ENCODE results near the gene PTGES3.
A peak's percentile ranks its signal among the peaks of the same experiment; 100 is the strongest.
"Not testable (repeated sequence)": the region's sequence is repeated elsewhere in the genome, so short reads cannot be mapped to it uniquely, and the experiment has no call there.

Gene PTGES3

GRCh38 chr12:56648023-56648422 is 40.1 kb downstream of the PTGES3 start:
- not testable (repeated sequence) for DNase-seq

DNA sequence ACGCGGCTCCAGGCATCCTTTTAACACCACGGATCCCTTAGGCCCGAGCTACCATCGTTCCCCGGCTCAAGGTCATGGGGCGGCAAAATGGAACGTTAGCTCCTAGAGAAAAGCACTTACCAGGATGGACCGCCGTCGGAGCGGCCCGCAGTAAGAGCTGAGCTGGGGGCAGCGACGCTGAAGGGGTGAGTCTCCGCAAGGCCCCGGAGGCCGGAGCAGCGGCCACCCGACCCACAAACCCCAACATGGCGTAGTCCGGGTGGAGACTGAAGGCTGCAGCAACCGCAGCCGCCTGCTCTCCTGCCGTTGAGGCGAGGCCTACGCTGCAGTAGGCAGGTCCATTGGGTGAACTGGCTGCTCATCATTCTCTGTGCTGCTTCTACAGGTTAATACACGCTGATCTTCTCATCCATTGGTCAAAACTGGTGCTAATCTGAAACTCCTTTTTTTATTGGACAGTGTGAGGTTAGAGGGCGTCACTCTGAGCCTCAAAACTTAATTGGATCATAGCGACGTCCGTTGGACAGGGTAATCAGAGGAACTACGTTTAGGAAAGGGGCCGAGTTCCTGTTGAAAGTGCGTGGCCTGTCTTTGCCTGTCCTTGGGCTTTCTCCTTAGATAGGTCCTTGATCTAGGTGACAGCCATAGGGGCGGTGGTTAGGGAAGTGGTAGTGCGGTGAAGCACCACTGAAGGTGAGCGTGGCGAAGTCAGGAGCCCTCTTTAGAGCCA is 42.2 kb downstream of the PTGES3 start, which contains the start of gene ATP5F1B:
Gene ATP5F1B, minus strand, starts transcription at position 268 of the 730 bp plus-strand sequence. Its CDS starts 21 bp downstream, at position 247.
- peak; percentile 99 for DNase-seq

- no peak for DNase-seq
These were observed 42.8 kb downstream of the PTGES3 start for GRCh38 chr12:56645201-56645716.

DNA sequence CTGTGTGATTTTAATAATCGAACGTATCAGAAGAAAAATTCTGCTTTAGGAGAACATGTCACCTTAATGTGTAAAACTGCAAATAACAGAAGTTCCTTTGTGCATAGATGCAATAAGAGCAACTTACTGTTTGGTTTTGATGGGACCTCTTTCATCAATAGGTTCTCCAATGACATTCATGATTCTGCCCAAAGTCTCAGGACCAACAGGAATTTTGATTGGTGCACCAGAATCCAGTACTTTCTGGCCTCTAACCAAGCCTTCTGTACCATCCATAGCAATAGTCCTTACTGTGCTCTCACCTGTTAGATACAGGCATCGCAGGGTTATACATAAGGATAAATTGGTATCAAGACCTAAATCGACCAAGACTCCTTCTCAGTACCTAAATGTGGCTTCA is 43.4 kb downstream of the PTGES3 start:
- DNase-seq: no peak

DNA sequence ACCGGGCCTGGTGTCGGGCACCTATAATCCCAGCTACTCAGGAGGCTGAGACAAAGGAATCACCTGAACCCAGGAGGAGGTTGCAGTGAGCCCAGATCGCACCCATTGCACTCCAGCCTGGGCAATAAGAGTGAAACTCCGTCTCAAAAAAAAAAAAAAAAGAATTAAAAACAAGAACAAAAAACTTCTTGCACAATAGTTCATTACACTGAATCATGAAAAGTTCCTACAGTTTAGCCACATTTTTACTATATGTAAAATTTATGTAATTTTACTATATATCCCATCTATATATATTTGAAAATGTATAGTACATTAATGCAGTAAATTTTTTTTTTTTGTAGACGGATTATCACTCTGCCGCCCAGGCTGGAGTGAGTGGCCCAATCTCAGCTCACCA is 46.9 kb downstream of the PTGES3 start:
- no peak for DNase-seq

GRCh38 chr12:56637621-56638020 is 50.5 kb downstream of the PTGES3 start:
- no peak for DNase-seq

GRCh38 chr12:56636675-56637540 is 51.2 kb downstream of the PTGES3 start:
- DNase-seq: peak; percentile 99

DNA sequence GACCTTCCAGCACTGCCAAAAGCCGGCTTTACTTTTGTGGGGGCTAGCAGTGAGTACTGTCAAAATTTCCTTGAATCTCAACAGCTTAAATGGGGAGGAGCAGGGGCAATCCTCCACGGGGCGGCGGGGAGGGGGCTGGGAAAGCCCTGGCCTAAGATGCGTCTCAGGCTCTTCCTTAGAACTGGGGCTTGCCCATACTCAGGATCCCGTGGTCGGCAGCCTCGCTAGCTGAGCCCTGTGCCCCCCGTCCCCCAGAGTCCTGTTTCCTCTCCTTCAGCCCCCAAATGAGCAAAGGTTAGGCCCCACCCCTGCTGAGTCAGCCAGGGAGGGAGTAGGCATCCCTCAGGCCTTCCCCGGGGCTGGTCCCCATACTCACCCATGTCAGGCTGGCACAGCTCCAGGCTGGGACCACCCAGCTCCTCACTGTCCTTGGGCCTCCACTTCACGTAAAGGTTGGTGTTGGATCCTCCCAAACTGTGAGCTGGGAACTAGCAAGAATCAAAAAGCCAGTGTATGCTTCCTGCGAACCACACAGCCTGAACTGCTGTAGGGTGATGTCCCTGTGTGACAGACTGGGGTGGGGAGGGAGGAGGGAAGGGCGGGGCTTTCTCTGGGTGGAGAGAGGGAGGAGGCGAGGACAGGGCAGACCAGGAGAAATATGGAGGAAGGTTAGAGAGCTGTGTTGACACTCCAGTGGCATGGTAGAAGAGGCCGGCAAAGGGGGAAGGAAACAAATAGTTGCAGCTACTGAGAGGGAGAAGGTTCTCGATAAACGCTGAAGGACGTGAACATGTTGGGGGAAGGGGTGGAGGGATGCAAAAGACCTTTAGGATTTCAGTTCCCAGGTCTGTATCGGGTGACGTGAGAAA is 52.0 kb downstream of the PTGES3 start:
- DNase-seq: peak; percentile 78

DNA sequence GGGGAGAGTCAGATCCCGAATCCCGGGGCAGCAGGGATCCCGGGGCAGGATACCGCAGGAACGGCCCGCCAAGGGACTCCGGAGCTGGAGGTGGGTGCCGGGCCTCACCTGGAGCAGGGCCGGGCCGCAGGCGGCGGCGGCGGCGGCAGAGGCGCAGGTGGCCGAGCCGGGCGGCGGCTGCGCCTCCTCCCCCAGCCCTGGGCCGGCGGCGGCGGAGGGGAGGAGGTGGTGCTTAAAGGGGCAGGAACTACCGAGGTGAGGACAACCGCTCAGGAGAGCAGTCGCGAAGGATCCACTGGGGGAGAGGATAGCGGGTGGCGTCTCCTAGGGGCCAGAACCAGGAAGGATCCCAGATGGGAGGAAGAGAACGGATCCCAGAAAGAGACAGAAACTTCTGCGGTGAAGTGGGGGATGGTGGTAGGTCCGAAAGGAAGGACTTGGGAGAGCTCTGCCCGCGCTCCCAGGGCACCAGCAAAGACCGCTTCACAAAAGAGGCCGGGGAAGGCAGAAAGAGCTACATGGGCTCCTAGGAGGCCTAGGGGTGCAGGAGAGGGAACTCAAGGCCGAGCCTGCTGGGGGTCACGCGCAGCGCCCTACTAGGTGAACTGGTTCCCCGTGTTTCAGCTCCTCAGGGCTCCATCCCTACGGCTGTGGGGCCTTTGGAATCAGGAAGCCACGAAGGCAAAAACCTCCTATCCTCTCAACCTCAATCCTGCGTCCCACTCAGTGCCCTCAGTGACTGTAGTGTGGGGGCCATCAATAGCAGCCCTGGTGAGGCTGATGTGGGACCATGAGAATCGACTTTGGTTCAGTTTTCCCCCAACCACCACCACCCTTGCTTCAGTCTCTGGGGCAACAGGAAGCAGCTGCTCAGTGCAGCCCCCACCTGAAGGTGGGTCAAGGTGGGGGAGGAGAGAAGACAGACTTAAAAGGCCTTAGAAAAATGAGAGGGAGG is 53.0 kb downstream of the PTGES3 start:
- peak; percentile 51 for DNase-seq

- DNase-seq: no peak
These were observed 53.7 kb downstream of the PTGES3 start for GRCh38 chr12:56634242-56634836.

DNA sequence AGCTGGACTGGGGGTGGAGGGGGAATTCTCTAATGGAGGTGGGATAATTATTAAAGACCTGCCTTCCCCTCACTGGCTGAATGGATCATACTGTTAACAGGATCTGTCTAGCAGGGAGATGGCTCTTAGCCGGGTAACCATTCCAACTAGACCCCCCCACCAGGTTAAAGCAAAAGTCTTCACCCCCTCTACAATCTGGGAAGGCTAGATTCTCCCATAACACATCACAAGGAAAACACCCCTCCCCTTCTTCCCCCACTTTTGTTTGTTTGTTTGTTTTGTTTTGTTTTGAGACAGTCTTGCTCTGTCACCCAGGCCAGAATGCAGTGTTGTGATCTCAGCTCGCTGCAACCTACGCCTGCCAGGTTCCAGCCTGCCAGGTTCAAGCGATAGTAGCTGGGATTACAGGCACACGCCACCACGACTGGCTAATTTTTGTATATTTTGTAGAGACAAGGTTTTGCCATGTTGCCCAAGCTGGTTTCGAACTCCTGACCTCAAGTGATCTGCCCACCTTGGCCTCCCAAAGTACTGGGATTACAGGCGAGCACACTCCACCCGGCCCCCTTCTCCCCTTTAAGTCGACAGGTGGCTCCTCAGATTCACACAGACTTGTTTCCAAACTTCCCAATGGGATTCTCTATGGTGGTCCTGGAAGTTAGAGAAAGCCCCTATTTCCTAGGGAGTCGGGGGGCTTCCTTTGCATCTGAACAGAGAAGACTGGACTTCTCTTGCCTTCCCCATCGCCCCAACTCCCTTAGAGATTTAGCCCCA is 54.4 kb downstream of the PTGES3 start:
- no peak for DNase-seq

DNA sequence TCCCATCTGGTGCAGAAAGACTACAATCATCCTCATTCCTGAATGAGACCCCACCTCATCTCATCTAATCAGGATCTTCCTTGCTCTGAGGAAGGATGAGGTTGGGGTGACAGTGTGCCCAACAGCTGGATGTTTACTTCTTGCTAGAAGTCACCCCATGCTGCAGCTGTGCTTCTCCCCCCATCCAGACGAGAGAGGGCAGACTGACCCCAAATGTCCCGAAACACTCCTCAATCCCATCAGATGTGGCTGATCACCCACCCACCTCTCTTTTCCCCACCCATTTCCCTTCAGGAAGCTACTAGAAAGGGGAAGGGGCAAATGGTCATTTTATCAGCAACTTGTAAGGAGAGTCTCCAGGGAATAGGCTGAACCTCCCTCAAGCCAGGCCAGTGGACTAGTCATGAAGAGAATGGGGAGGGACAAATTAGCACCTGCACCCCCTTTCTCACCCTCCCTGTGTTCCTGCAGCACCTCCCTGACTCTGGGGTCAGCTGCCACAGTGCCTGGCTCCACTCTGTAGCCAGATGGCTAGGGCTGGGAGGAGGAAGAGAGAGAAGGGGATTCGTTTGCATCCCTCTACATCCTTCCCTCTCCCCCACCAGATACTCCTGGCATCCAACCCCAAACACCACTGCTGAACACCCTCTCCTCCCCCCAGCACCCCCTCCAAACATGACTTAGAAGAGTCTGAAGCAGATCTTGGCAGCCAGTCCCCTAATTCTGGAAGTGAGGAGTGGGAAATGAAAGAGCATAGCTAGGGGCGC is 55.2 kb downstream of the PTGES3 start:
- no peak for DNase-seq

DNA sequence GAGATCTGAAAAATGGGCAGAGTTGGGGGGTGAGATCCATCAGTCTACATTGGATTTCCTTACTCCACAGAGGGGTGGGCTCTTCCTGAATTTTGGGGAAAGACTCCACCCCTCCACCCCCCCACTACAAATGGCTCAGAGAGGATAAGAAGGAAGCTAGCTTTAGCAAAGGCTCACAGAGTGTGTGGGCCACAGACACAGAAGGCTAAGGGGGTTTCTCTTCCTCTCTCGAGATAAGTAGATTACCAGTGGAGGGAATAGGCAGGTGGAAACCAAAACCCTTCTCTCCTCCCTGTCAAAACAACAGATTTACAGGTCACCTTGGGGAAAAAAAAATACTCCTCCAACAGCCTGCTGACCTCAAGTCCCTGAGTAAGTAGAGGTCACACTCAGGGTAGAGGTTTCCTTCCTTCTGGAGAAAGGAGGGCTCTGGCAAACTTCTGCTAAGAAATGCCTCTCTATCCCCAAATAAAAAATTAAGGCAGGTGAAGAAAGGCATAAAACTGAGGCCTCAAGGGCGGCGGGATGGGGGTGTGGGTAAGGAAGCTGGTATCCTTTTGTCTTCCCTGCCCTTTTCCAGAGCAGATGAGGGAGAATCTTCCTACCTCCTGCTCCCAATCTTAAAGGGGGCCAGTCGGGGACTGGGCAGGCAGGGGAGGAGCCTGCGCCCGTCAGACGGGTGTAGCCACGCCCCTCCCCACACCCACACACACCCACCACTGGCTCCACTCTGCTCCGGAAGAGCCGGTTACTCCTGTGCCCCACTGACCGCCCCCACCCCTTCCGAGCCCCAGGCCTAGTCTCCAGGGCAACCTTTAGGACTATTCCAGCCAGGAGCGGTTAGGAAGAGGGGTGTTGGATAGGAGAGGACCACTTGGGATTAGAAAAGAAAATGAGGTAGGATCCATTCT is 56.0 kb downstream of the PTGES3 start:
- DNase-seq: no peak

- peak; percentile 78 for DNase-seq
These were observed 57.9 kb downstream of the PTGES3 start, which contains the start of gene BAZ2A for GRCh38 chr12:56630180-56630632. Gene BAZ2A, minus strand, starts transcription at chr12:56630326. Its CDS starts 12,796 bp downstream, at chr12:56617530.

GRCh38 chr12:56629459-56630179 is 58.5 kb downstream of the PTGES3 start:
- no peak for DNase-seq

DNA sequence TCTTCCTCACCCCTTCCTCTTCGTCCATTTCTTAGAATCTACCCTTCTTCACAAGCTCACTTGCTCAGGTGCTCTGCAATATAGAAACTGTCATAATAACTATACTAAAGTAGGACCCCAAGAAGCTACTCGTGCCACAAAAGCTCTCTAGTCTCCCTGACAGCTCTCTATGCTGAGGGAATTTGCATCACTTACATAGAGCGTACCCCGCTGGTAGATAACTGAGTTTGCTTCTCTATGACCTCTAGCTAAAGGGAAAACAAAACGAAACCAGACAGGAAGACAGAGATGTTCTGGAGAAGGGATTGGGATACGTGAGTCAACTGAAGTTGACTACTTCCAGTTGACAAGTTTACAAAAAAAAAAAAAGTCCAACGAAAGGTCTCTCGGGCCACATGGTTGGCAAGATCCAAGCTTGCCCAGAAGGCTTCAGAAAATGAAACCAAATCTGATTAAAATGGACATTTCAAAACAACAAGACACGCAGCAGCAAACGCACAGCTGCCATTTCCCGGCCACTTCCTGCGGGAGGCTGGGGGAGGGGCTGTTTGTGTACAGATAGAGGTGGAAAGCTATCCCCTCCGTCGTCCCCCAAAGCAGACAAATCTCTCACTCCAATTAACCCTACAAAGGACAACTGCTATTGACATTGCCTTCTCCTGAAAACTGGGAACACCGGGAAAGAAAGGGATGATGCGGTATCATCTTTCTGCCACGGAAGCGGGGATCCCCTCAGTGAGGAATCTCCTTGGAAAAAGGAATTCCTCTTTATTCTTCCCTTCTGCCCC is 59.2 kb downstream of the PTGES3 start:
- DNase-seq: no peak

- DNase-seq: no peak
These were observed 61.4 kb downstream of the PTGES3 start for GRCh38 chr12:56626701-56627100.
